ENCODE measurements around the gene SMARCC2. TPM values are rescaled to one million over a fixed set of nuclear protein-coding genes. Genes with fewer than 3 reads are reported as not detected.
A peak's percentile ranks its signal among the peaks of the same experiment; 100 is the strongest.

Gene SMARCC2
- total RNA-seq, 2 donors from 2014 or later = 45.0 to 70.2 TPM

GRCh38 chr12:56206452-56207166, 17.3 kb upstream of the SMARCC2 start:
- H3K27me3 ChIP-seq = no peaks in the 10 kb centered on the region
- H3K4me1 ChIP-seq = no peaks in the 10 kb centered on the region
- no peak for DNase-seq (ENCODE audit: low spot score)
- peaks cover 64% of the 10 kb centered on the region for H3K36me3 ChIP-seq
- H3K27ac ChIP-seq = no peak overlapping the region
- H3K9me3 ChIP-seq = no peaks in the 10 kb centered on the region
- no peak overlapping the region for H3K4me3 ChIP-seq
- TF ChIP-seq CTCF (IDR thresholded peaks at IDR 0.05) = peak in 1 of 2 donors; percentile 67

GRCh38 chr12:56205445-56205844, 16.2 kb upstream of the SMARCC2 start:
- TF ChIP-seq CTCF (IDR thresholded peaks at IDR 0.05) = no peak
- Histone ChIP-seq H3K4me1 (no peaks in the 10 kb centered on the region), H3K27ac (no peak overlapping the region), H3K36me3 (peaks cover 52% of the 10 kb centered on the region), H3K27me3 (no peaks in the 10 kb centered on the region), H3K9me3 (no peaks in the 10 kb centered on the region), H3K4me3 (no peak overlapping the region)
- DNase-seq (ENCODE audit: low spot score) = no peak

GRCh38 chr12:56204275-56204674, 15.0 kb upstream of the SMARCC2 start:
- peaks cover 41% of the 10 kb centered on the region for H3K36me3 ChIP-seq
- no peak overlapping the region for H3K27ac ChIP-seq
- H3K27me3 ChIP-seq = no peaks in the 10 kb centered on the region
- TF ChIP-seq CTCF (IDR thresholded peaks at IDR 0.05) = no peak
- no peaks in the 10 kb centered on the region for H3K9me3 ChIP-seq
- DNase-seq (ENCODE audit: low spot score) = no peak
- no peaks in the 10 kb centered on the region for H3K4me1 ChIP-seq
- no peak overlapping the region for H3K4me3 ChIP-seq

GRCh38 chr12:56202838-56203237, 13.6 kb upstream of the SMARCC2 start:
- H3K27me3 ChIP-seq = no peaks in the 10 kb centered on the region
- H3K4me3 ChIP-seq = no peak overlapping the region
- no peak overlapping the region for H3K27ac ChIP-seq
- no peaks in the 10 kb centered on the region for H3K9me3 ChIP-seq
- no peak for TF ChIP-seq CTCF (IDR thresholded peaks at IDR 0.05)
- no peak for DNase-seq (ENCODE audit: low spot score)
- H3K36me3 ChIP-seq = peaks cover 26% of the 10 kb centered on the region
- H3K4me1 ChIP-seq = no peaks in the 10 kb centered on the region

GRCh38 chr12:56202366-56202765, 13.1 kb upstream of the SMARCC2 start:
- Histone ChIP-seq H3K4me1 (no peaks in the 10 kb centered on the region), H3K4me3 (no peak overlapping the region), H3K27me3 (no peaks in the 10 kb centered on the region), H3K27ac (no peak overlapping the region), H3K9me3 (no peaks in the 10 kb centered on the region), H3K36me3 (peaks cover 22% of the 10 kb centered on the region)
- no peak for DNase-seq (ENCODE audit: low spot score)
- no peak for TF ChIP-seq CTCF (IDR thresholded peaks at IDR 0.05)

- no peaks in the 10 kb centered on the region for H3K9me3 ChIP-seq
- no peak overlapping the region for H3K4me3 ChIP-seq
- DNase-seq (ENCODE audit: low spot score) = no peak
- H3K27ac ChIP-seq = no peak overlapping the region
- TF ChIP-seq CTCF (IDR thresholded peaks at IDR 0.05) = no peak
- no peaks in the 10 kb centered on the region for H3K36me3 ChIP-seq
- no peaks in the 10 kb centered on the region for H3K4me1 ChIP-seq
- no peaks in the 10 kb centered on the region for H3K27me3 ChIP-seq
These were observed 9.6 kb upstream of the SMARCC2 start for GRCh38 chr12:56198836-56199235.
